Measurements from ENCODE around the gene B4GALNT2.
"Not testable (repeated sequence)": the region's sequence is repeated elsewhere in the genome, so short reads cannot be mapped to it uniquely, and the experiment has no call there.

Gene B4GALNT2

DNA sequence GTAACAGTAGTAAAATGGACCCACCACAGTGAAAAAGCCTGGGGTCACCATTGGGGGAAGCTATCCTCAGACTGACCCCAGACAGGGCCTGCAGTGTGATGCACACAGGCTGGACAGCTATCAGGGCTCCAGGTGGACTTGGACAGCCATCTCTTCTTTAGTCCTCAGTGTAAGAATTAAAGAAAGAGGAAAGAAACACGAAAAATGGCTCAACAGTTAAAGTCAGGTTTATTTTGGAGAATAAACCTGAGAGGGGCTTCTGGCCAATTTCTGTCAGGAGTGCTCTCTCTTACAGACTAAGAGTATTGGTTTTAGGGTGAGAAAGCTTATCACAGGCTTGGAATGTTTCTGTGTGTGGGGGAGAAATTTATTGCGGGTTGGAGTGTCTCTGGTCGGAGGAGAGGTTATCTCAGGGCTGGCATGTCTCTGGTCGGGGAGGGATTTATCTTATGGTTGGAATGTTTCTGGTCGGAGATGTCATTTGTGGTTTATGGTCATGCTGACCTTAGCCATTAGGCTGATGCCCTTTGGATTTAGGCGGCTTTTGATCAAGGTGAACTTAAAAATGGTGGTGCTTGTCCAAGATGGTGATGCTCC, 10.8 kb upstream of the B4GALNT2 start:
- no peak for DNase-seq (ENCODE audit: low read depth)

GRCh38 chr17:49122566-49122965, 10.0 kb upstream of the B4GALNT2 start:
- DNase-seq (ENCODE audit: low read depth), result no peak

- no peak for DNase-seq (ENCODE audit: low read depth)
These were observed 9.5 kb upstream of the B4GALNT2 start for GRCh38 chr17:49123061-49123460.

DNA sequence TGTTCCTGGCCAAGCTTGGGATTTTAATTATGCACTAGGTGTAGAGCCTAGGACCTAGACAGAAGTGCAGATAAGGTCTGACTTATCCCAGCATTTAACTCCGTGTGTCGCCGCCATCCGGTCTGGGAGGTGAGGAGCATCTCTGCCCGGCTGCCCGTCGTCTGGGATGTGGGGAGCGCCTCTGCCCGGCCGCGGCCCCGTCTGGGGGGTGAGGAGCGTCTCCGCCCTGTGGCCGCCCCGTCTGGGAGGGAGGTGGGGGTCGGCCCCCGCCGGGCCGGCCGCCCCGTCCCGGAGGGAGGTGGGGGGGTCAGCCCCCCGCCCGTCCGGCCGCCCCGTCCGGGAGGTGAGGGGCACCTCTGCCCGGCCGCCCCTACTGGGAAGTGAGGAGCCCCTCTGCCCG, 7.1 kb upstream of the B4GALNT2 start:
- DNase-seq (ENCODE audit: low read depth), result no peak

DNA sequence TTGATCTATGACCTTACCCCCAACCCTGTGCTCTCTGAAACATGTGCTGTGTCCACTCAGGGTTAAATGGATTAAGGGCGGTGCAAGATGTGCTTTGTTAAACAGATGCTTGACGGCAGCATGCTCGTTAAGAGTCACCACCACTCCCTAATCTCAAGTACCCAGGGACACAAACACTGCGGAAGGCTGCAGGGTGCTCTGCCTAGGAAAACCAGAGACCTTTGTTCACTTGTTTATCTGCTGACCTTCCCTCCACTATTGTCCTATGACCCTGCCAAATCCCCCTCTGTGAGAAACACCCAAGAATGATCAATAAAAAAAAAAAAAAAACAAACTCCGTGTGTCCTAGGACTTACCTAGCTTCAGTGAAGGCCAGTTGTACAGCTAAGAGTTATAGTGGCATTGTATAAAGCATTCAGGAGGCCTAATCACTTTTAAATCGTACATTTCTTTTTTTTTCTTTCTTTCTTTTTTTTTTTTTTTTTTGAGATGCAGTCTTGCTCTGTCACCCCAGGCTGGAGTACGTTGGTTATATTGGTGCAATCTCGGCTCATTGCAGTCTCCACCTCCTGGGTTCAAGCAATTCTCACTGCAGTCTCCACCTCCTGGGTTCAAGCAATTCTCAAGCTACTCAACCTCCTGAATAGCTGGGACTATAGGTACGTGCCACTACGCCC, 6.2 kb upstream of the B4GALNT2 start:
- not testable (repeated sequence) for DNase-seq (ENCODE audit: low read depth)

GRCh38 chr17:49129359-49129950, 3.1 kb upstream of the B4GALNT2 start:
- not testable (repeated sequence) for DNase-seq (ENCODE audit: low read depth)

- no peak for DNase-seq (ENCODE audit: low read depth)
These were observed 1.7 kb upstream of the B4GALNT2 start for GRCh38 chr17:49130891-49131290.

DNA sequence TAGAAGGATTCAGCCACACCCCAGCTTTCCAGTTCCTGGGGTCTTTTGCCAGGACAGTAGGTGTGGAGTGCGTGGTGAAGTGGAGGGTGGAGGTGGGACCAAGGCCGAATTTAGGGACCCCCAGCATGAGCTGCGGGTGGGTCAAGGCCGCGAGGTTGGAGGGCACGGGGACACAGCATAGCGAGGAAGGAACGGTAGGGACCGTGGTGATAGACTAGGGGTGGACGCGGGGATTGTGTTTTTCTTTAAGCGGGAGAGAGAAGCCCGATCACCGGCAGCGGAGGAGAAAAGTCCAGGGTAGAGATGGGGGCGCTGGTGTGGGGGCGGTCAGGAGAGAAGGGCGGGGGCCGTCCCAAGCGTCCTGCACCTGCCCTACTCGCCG, 261 bp upstream of the B4GALNT2 start:
- no peak for DNase-seq (ENCODE audit: low read depth)

DNA sequence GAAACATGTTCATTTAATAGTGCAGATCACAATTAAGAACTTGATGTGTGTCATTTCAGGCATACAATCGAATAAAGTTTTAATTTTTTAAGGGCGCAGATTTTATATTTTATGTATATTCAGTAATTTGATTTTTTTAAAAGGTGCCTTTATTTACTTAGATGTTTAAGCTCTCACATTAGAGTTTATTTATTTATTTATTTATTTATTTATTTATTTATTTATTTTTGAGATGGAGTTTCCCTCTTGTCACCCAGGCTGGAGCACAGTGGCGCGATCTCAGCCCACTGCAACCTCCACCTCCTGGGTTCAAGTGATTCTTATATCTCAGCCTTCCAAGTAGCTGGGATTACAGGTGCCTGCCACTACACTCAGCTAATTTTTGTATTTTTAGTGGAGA, 3.8 kb downstream of the B4GALNT2 start:
- no peak for DNase-seq (ENCODE audit: low read depth)

GRCh38 chr17:49145654-49146053, 13.1 kb downstream of the B4GALNT2 start:
- DNase-seq (ENCODE audit: low read depth), result not testable (repeated sequence)

- DNase-seq (ENCODE audit: low read depth), result no peak
These were observed 14.2 kb downstream of the B4GALNT2 start for GRCh38 chr17:49146620-49147306.

DNA sequence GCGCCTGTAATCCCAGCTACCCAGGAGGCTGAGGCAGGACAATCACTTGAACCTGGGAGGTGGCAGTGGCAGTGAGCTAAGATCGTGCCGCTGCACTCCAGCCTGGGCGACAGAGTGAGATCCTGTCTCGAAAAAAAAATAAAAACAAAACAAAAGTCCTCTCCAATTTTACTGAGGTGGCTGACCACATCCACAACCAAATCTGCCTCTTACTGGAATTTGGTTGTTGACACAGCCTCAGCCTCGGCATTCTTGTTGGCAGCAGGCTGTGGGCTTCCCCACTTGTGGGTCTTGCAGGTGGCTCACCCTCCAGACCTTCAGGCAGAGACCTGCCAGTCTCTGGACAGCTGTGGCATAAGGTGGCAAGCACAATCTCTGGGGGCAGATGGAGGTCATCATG, 15.6 kb downstream of the B4GALNT2 start:
- DNase-seq (ENCODE audit: low read depth), result no peak

DNA sequence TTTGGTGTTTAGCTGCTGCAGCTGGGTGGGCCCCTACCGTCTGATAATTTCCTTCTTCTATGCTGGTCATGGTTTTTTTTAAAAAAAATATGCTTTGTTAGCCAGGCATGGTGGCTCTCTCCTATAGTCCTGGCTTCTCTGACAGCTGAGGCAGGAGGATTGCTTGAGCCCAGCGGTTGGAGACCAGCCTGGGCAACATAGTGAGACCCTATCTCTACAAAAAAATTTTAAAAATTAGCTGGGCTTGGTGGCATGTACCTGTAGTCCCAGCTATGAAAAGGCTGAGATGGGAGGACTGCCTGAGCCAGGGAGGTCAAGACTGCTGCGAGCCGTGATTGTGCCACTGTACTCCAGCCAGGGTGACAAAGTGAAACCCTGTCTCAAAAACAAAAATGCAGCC, 19.4 kb downstream of the B4GALNT2 start:
- DNase-seq (ENCODE audit: low read depth), result no peak

DNA sequence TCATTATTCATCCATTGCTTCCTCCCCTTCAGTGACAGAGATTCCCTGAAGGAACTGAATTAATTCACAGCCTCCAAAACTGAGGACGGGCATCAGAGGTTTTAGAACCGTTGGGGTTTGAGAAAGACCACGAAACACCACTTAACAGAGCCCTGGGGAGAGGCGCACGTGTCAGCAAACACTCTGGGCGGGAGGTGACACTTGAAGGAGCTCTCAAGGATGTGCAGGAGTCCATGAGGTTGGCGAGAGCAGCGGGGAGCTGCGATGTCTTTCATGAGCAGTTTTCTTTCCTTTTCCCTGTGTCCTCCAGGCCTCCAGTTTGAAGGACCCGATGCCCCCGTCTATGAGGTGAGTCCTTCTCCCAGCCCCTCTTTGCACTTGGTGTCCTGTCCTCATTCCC, 23.7 kb downstream of the B4GALNT2 start:
- DNase-seq (ENCODE audit: low read depth), result no peak

- no peak for DNase-seq (ENCODE audit: low read depth)
These were observed 25.2 kb downstream of the B4GALNT2 start for GRCh38 chr17:49157784-49158183.

- DNase-seq (ENCODE audit: low read depth), result no peak
These were observed 30.3 kb downstream of the B4GALNT2 start for GRCh38 chr17:49162866-49163265.

DNA sequence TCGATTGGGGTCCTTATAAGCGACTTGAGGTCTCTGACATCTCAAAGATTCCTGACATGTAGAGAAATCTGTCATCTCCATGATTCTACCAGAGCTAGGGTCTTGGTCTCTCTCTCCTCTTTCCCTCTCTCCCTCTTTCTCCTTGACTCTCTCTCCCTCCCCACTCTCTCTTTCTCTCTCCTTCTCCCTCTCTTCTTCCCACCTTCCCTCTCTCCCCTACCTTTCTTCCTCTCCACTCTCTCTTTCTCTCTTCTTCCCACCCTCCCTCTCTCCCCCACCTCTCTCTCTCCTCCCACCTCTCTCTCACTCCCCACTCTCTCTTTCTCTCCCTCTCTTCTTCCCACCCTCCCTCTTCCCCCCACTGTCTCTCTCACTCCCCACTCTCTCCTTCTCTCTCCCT, 32.6 kb downstream of the B4GALNT2 start:
- no peak for DNase-seq (ENCODE audit: low read depth)

- no peak for DNase-seq (ENCODE audit: low read depth)
These were observed 36.1 kb downstream of the B4GALNT2 start for GRCh38 chr17:49168706-49169105.

DNA sequence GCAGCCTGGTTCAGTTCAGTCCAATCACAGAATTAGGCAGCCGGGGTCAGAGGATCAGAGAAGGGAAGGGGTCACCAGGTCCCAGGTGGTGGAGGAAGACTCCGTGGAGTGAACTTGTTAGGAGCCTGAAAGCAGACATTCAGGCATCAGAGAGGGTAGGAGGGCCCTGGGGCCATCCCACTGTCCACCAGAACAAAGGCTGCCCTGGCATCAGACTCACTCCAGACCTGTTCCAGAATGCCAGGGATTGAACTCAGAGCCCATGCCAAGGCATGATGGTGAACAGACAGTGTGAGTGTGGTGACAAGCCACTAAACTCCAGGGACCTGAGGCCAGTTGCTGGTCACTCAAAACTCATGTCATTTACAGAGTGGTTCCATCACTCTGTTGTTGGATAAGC, 37.6 kb downstream of the B4GALNT2 start:
- DNase-seq (ENCODE audit: low read depth), result no peak

DNA sequence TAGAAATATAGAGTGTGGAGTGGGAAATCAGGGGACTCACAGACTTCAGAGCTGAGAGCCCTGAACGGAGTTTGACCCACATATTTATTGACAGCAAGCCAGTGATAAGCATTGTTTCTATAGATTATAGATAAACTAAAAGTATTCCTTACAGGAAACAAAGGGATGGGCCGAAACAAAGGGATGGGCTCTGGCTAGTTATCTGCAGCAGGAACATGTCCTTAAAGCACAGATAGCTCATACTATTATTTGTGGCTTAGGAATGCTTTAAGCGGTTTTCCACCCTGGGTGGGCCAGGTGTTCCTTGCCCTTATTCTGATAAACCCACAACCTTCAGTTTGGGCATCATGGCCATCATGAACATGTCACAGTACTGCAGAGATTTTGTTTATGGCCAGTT, 38.1 kb downstream of the B4GALNT2 start:
- not testable (repeated sequence) for DNase-seq (ENCODE audit: low read depth)

DNA sequence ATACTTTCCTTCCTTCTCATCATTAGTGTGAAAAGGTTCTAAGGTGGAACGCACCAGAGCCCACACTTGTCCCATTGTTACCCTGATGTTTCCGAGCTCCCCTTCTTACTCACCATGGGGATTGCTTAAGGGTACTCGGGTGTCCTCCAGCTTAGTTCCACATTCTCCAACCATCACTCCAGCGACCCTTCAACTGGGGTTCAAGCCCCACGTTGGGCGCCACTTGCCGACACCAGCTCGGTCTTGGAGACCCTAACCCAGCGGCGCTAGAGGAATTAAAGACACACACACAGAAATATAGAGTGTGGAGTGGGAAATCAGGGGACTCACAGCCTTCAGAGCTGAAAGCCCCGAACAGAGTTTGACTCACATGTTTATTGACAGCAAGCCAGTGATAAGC, 43.4 kb downstream of the B4GALNT2 start:
- DNase-seq (ENCODE audit: low read depth), result not testable (repeated sequence)

GRCh38 chr17:49180303-49180702, 47.7 kb downstream of the B4GALNT2 start:
- DNase-seq (ENCODE audit: low read depth), result peak; percentile 59

DNA sequence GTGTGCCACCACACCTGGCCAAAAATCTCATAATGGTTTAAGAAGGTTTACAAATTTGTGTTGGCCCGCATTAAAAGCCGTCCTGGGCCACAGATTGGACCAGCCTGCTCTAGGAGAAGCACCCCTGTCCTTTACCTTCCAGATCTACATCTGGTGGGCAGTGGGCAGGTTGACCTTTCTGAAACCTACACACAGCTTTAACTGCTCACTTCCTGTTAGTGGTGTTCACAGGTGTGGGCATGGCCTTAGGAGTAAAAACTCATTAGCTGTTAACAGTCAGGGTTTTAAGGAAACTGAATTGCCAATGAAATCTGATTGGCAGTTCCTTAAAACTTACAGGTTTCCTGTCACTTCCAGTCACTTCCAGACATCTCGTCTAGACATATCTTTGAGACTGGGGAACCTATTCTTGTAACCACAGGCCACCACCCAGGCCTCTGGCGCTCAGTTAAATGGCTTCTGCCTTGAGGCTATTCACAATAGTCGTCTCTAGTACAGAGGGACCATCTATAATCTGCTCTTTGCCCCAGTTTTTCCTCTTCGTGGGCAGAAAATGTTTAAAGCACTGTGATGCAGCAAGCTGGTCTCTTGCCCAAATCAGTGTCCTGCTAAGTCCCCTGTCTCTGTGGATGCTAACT, 48.5 kb downstream of the B4GALNT2 start:
- no peak for DNase-seq (ENCODE audit: low read depth)

Data from stimulated activated CD8-positive, alpha-beta memory T cell treated with anti-CD3 and anti-CD28 coated beads, Interleukin-15, amount 100 ng/mL, for 1 hour (primary cell).